ENCODE measurements around the gene ATP5IF1. TPM values are rescaled to one million over a fixed set of nuclear protein-coding genes. Genes with fewer than 3 reads are reported as not detected.

The ATP5IF1 gene
- total and polyA plus RNA-seq, 9 of the 15 experiments (the other 6 are each of a cell fraction or from before 2014, with no cell fraction given), result 292 to 1,422 (median 388) TPM

DNA sequence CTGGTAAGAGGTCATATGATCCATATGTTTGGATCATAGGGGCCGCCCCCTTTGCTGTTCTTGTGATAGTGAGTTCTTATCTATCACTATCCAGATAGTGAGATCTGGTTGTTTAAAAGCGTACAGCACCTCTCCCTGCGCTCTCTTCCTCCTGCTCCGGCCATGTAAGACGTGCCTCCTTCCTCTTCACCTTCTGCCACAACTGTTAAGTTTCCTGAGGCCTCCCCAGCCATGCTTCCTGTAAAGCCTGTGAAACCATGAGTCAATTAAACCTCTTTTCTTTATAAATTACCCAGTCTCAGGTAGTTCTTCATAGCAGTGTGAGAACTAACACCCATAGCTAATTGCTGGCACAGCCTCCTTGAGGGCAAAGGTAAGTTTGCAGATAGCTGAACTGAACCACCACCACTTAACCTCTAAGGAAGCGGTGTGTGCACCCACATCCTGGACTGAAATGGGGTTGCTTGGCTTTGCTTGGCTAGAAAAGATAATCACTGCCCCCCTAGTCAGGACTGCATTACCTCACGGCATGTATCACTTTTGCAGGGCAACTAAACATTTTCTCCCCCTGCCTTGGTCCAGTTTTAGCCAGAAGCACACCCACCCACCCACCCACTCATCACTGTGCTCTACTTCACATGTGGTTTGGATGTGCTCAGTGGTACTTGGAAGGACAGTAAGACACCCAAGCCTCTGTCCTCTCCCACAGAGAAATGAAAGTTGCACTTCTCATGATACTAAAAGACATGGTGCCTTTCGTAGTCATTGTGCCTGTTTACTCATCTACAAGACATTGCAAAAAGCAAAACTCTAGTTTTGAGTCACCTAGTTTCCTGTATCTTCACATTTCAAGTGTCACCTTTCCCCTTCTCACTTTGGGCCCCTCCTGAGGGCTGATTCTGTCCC is 36.3 kb upstream of the ATP5IF1 start:
- Histone ChIP-seq H4K20me1 (replicated peaks; ENCODE audit: control insufficient read depth, insufficient read depth, low read length) (no peaks in the 10 kb centered on the region), H3K9me1 (ENCODE audit: control insufficient read depth, insufficient read depth, low read length) (no peaks in the 10 kb centered on the region), H3K4me1 (replicated peaks in 1 of 2; ENCODE audit: control insufficient read depth in 2 of 2, insufficient read depth in 2 of 2, low read length in 2 of 2) (peaks cover 10 to 15% of the 10 kb centered on the region in 2 experiments; a peak in 4 of 5 replicates), H2AFZ (ENCODE audit: low read depth, low read length) (no peak overlapping the region), H3K4me2 (ENCODE audit: insufficient read depth, low read length) (no peak overlapping the region), H3K27ac (ENCODE audit: extremely low read depth, low read depth, low read length) (no peak overlapping the region), H3K27me3 (ENCODE audit: control insufficient read depth in 2 of 2, insufficient read depth in 2 of 2, low read length in 2 of 2) (no peaks in the 10 kb centered on the region), H3K9ac (ENCODE audit: insufficient read depth in 1 of 2, low read depth in 2 of 2, low read length in 2 of 2) (no peak overlapping the region), H3K4me3 (no peak overlapping the region), H3K79me2 (ENCODE audit: control insufficient read depth, insufficient read depth, low read length) (no peaks in the 10 kb centered on the region), H3K9me3 (replicated peaks; ENCODE audit: control insufficient read depth, insufficient read depth, low read depth, low read length) (no peaks in the 10 kb centered on the region), H3K36me3 (ENCODE audit: control insufficient read depth, insufficient read depth, low read length) (peaks cover 64% of the 10 kb centered on the region)
- POLR2A ChIA-PET, result interaction anchor here (1.1 kb wide), 1 partner anchor 9 kb away, joined by 3 read pairs; no protein-coding TSS in a partner anchor
- CTCF ChIA-PET (ENCODE audit: low intra/inter-chr PET ratio), result no interaction called here
- no peak for TF ChIP-seq CBX8 (IDR thresholded peaks at IDR 0.05; ENCODE audit: borderline replicate concordance, extremely low read depth, low read depth, low read length, poor library complexity, severe bottlenecking)
- TF ChIP-seq, protein P1, sequence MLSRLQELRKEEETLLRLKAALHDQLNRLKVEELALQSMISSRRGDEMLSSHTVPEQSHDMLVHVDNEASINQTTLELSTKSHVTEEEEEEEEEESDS (CRISPR knock-in tag; IDR thresholded peaks at IDR 0.05), result no peak
- ATAC-seq (no peak), DNase-seq (ENCODE audit: extremely low read depth in 1 of 4, low spot score in 3 of 4) (peak in 1 of 4 experiments; percentile 10), FAIRE-seq (no peak)
- intact Hi-C loops (cut with micrococcal nuclease) (no loop called here), in situ Hi-C loops (cut with MboI) (loop anchor here (10.0 kb wide), 1 partner anchor 335 kb away; no protein-coding TSS in a partner anchor)
- no TSS peak for BruUV-seq (replicated peaks)
- 84% methylated on average over 8 of the region's 8 CpGs for WGBS (ENCODE audit: insufficient coverage, low coverage, missing lambda C conversion rate)

Measured in K562 (cell line).